ENCODE data around the gene NT5C3B.

GRCh38 chr17:41775394-41776226 lies 60.4 kb downstream of the NT5C3B start:
- TF ChIP-seq EZH2phosphoT487 (IDR thresholded peaks at IDR 0.05; ENCODE audit: insufficient read depth, low read depth) (no peak), EZH2 (IDR thresholded peaks at IDR 0.05; ENCODE audit: insufficient read depth, poor library complexity, severe bottlenecking) (no peak)

Measured in GM23248 (cell line).